LNCaP clone FGC (cell line): Measurements from ENCODE around the gene BICDL1.

ENCODE experiments used
- DNase-seq: peaks from one replicate; pipeline ENCODE4 v3.0.0-alpha.2; 2011; ENCODE audit warnings: low read depth
- H3K4me3 ChIP-seq: 2 replicates; pipeline ENCODE4 v1.5.1; 2011; ENCODE audit warnings: mild to moderate bottlenecking, low read depth, low read length, control low read depth
- CTCF ChIP-seq: IDR thresholded peaks from 2 replicates; pipeline ENCODE4 v1.5.1; 2012; ENCODE audit warnings: mild to moderate bottlenecking; ENCODE audit not compliant: control insufficient read depth, insufficient read depth; ENCODE audit errors: extremely low read depth

The BICDL1 gene

GRCh38 chr12:120051535-120051934 is 62.5 kb downstream of the BICDL1 start:
- no peak for TF ChIP-seq CTCF
- no peak overlapping the region for H3K4me3 ChIP-seq
- no peak for DNase-seq

GRCh38 chr12:120054293-120054692 is 65.3 kb downstream of the BICDL1 start:
- no peak for TF ChIP-seq CTCF
- no peak for DNase-seq
- H3K4me3 ChIP-seq = no peak overlapping the region

- no peak for TF ChIP-seq CTCF
- no peak for DNase-seq
- no peak overlapping the region for H3K4me3 ChIP-seq
Measured at GRCh38 chr12:120055231-120056000, 66.4 kb downstream of the BICDL1 start.

- DNase-seq = no peak
- no peak for TF ChIP-seq CTCF
Measured at GRCh38 chr12:120056739-120057138, 67.7 kb downstream of the BICDL1 start.

GRCh38 chr12:120060196-120060595 is 71.2 kb downstream of the BICDL1 start:
- no peak for DNase-seq
- TF ChIP-seq CTCF = no peak
- H3K4me3 ChIP-seq = no peak overlapping the region

More at GRCh38 chr12:120056739-120057138, 67.7 kb downstream of the BICDL1 start:
- no peak overlapping the region for H3K4me3 ChIP-seq

- TF ChIP-seq CTCF = no peak
- DNase-seq = no peak
Measured at GRCh38 chr12:120060717-120061116, 71.7 kb downstream of the BICDL1 start.

More at GRCh38 chr12:120060717-120061116, 71.7 kb downstream of the BICDL1 start:
- H3K4me3 ChIP-seq = no peak overlapping the region
